Omental fat pad (tissue), 4 donors: Measurements from ENCODE around the gene PDE10A. TPM values are rescaled to one million over a fixed set of nuclear protein-coding genes. Genes with fewer than 3 reads are reported as not detected.

Experiments used
- ATAC-seq: fragments of 150-250 bp; one replicate; pipeline ENCODE4 v1.9.1; 2016; ENCODE audit warnings: mild to moderate bottlenecking, moderate library complexity; ENCODE audit not compliant: low FRiP score
- DNase-seq: peaks from one replicate; pipeline ENCODE4 v3.0.0-alpha.2; 2019; ENCODE audit warnings: low spot score
- total RNA-seq, 4 donors: library from RNA; depleted of rRNA; stranded (reverse); fragments of >200 nt; gene quantifications; one replicate each; pipeline ENCODE4 v1.1.0, GENCODE V29; 2016
- TF ChIP-seq, protein P1 (sequence below), 3 donors: fragments of 450-650 bp; IDR thresholded peaks; one replicate each; pipeline ENCODE4 v1.5.1; 2016 to 2017; ENCODE audit warnings: antibody characterized with exemption in 3 of 3, mild to moderate bottlenecking in 3 of 3, moderate library complexity in 2 of 3

The PDE10A gene
- total RNA-seq, 4 donors from 2014 or later, result 9.1 to 75.3 (median 15.6) TPM

GRCh38 chr6:165486183-165487137 is 176.6 kb downstream of the PDE10A start:
- ATAC-seq, result no peak
- DNase-seq, result no peak
- TF ChIP-seq, protein P1, sequence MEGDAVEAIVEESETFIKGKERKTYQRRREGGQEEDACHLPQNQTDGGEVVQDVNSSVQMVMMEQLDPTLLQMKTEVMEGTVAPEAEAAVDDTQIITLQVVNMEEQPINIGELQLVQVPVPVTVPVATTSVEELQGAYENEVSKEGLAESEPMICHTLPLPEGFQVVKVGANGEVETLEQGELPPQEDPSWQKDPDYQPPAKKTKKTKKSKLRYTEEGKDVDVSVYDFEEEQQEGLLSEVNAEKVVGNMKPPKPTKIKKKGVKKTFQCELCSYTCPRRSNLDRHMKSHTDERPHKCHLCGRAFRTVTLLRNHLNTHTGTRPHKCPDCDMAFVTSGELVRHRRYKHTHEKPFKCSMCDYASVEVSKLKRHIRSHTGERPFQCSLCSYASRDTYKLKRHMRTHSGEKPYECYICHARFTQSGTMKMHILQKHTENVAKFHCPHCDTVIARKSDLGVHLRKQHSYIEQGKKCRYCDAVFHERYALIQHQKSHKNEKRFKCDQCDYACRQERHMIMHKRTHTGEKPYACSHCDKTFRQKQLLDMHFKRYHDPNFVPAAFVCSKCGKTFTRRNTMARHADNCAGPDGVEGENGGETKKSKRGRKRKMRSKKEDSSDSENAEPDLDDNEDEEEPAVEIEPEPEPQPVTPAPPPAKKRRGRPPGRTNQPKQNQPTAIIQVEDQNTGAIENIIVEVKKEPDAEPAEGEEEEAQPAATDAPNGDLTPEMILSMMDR (IDR thresholded peaks at IDR 0.05), result no peak

GRCh38 chr6:165484178-165484889 is 178.7 kb downstream of the PDE10A start:
- no peak for DNase-seq
- TF ChIP-seq, protein P1 (IDR thresholded peaks at IDR 0.05), result no peak
- no peak for ATAC-seq

- TF ChIP-seq, protein P1 (IDR thresholded peaks at IDR 0.05), result no peak
- ATAC-seq, result no peak
- DNase-seq, result no peak
Measured at GRCh38 chr6:165481921-165482320, 181.1 kb downstream of the PDE10A start.

GRCh38 chr6:165480916-165481315 is 182.1 kb downstream of the PDE10A start:
- DNase-seq, result no peak
- TF ChIP-seq, protein P1 (IDR thresholded peaks at IDR 0.05), result no peak
- no peak for ATAC-seq

GRCh38 chr6:165478581-165478980 is 184.5 kb downstream of the PDE10A start:
- ATAC-seq (no peak), DNase-seq (no peak)
- TF ChIP-seq, protein P1 (IDR thresholded peaks at IDR 0.05), result no peak

DNA sequence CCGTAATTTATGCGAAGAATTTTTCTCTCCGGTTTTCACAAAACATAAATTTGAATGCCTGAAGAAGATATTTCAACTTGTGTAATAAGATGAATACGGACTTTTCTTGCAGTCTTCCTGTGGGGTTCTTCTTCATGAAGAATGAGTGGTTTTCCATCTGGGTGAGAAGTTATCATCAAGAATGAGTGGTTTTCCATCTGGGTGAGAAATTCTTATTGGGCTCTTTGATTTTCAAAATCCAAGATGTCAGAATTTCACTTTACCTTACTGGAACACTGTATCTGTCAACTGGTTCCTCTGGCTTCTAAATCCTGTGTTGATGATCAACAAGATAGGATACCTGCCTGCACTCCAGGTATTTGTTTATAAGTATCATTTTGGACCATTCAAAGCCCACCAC is 193.6 kb downstream of the PDE10A start:
- ATAC-seq (no peak), DNase-seq (no peak)
- TF ChIP-seq, protein P1 (IDR thresholded peaks at IDR 0.05), result no peak
